CD4-positive, CD25-positive, alpha-beta regulatory T cell (primary cell): Measurements from ENCODE around the gene ULK3. TPM values are rescaled to one million over a fixed set of nuclear protein-coding genes. Genes with fewer than 3 reads are reported as not detected.

Experiments used
- ATAC-seq, 2 donors: fragments of 150-1000 bp; cut with Tn5 transposase; one replicate each; pipeline ENCODE4 v1.10.0; 2021; ENCODE audit warnings: low read depth in 2 of 2, moderate number of reproducible peaks in 2 of 2, moderate library complexity in 1 of 2
- DNase-seq, 3 donors: peaks; one replicate each; pipeline versions ENCODE4 v3.0.0 to v3.0.0-alpha.2; 2012 to 2022; ENCODE audit warnings: mixed read lengths in 1 of 3
- H3K27ac ChIP-seq: one replicate; pipeline ENCODE4 v1.7.0; 2013; ENCODE audit warnings: mild to moderate bottlenecking, low read length; ENCODE audit not compliant: insufficient read depth, poor library complexity, severe bottlenecking
- H3K27me3 ChIP-seq: one replicate; pipeline ENCODE4 v1.7.0; 2013; ENCODE audit warnings: low read length; ENCODE audit not compliant: control insufficient read depth, insufficient read depth
- H3K36me3 ChIP-seq: one replicate; pipeline ENCODE4 v1.7.0; 2013; ENCODE audit warnings: mild to moderate bottlenecking, low read length, moderate library complexity; ENCODE audit not compliant: control insufficient read depth, insufficient read depth
- H3K4me1 ChIP-seq: 2 replicates; pipeline ENCODE4 v1.7.0; 2013; ENCODE audit warnings: mild to moderate bottlenecking, low read length; ENCODE audit not compliant: insufficient read depth, control insufficient read depth, poor library complexity, severe bottlenecking
- H3K4me3 ChIP-seq: one replicate; pipeline ENCODE4 v1.7.0; 2013; ENCODE audit warnings: low read depth, mild to moderate bottlenecking, low read length, moderate library complexity
- H3K9me3 ChIP-seq, 2 experiments: 1 replicate in 1 of 2; 2 replicates in 1 of 2; pipeline ENCODE4 v1.7.0; 2013; ENCODE audit warnings: low read length in 2 of 2, mild to moderate bottlenecking in 1 of 2, moderate library complexity in 1 of 2; ENCODE audit not compliant: control insufficient read depth in 2 of 2
- H3K27ac Mint-ChIP-seq, 3 donors: one replicate each; pipeline ENCODE4 v1.8.0; 2020 to 2022; ENCODE audit warnings: mild to moderate bottlenecking in 3 of 3, mixed read lengths in 3 of 3, moderate library complexity in 2 of 3
- H3K27me3 Mint-ChIP-seq: one replicate; pipeline ENCODE4 v1.8.0; 2022; ENCODE audit warnings: mild to moderate bottlenecking, mixed read lengths
- H3K36me3 Mint-ChIP-seq: one replicate; pipeline ENCODE4 v1.8.0; 2020; ENCODE audit warnings: mixed read lengths
- H3K4me1 Mint-ChIP-seq, 4 donors: one replicate each; pipeline ENCODE4 v1.8.0; 2020 to 2022; ENCODE audit warnings: mixed read lengths in 4 of 4, mild to moderate bottlenecking in 1 of 4
- H3K4me3 Mint-ChIP-seq, 4 donors: one replicate each; pipeline ENCODE4 v1.8.0; 2020 to 2022; ENCODE audit warnings: mild to moderate bottlenecking in 4 of 4, mixed read lengths in 4 of 4, moderate library complexity in 3 of 4
- H3K9me3 Mint-ChIP-seq, 7 donors: one replicate each; pipeline ENCODE4 v1.8.0; 2020 to 2022; ENCODE audit warnings: mixed read lengths in 7 of 7, mild to moderate bottlenecking in 3 of 7, moderate library complexity in 2 of 7
- polyA plus RNA-seq, 4 donors: library from polyadenylated mRNA; unstranded; fragments of 300-500 nt; fragmentation: Illumina TruSeq; gene quantifications; one replicate each; pipeline ENCODE4 v1.2.3, GENCODE V29; 2021
- total RNA-seq: library from RNA; stranded (reverse); gene quantifications from one replicate; pipeline ENCODE4 v1.2.3, GENCODE V29; 2022

ULK3 gene
- total and polyA plus RNA-seq, 5 donors from 2014 or later = 22.5 to 54.4 (median 35.2) TPM

DNA sequence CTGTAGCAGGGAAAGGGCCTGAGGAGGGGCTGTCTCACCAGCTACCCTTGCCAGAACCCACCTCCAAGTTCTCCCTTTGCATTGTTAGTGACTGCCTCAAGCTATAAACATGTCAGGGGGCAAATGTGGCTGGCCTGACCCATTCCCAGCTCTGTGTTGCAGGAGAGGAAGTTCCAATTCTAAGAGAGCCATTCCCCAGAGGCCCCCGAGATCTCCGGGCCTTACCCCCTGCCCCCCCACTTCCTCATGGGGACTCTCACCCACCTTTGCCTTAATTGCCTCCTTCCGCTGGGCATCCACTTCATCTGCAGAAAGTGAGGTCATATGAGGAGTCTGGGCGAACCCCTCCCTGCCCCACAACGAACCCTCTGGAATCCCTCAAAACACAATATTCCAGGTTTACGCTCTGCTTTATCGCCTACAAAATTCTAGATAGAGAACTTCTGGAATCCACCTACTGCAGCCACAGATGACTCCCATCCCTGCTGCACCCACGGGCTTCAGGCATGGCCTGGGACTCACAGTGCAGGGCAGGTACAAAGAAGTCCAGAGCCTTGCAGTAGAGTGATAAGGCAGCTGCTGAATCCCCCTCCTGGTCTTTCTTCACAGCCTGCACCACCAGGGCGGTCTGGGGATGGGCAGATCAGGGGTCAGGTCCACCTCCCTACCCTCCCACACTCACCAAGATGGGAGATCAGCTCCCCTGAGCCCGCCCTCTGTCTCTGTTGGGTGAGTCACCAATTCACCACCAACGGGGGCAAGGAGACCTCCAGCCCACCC lies 4.0 kb downstream of the ULK3 start:
- DNase-seq (no peak), ATAC-seq (no peak)
- peaks cover 25% of the 10 kb centered on the region for H3K4me1 ChIP-seq
- H3K4me3 Mint-ChIP-seq = no peak overlapping the region
- no peaks in the 10 kb centered on the region for H3K36me3 ChIP-seq
- no peaks in the 10 kb centered on the region for H3K27me3 ChIP-seq
- peaks cover 11% of the 10 kb centered on the region for H3K36me3 Mint-ChIP-seq
- H3K4me3 ChIP-seq = no peak overlapping the region
- no peak overlapping the region for H3K27ac ChIP-seq
- H3K4me1 Mint-ChIP-seq = peaks cover 0 to 41% (median 20%) of the 10 kb centered on the region in 4 donors
- no peaks in the 10 kb centered on the region for H3K9me3 Mint-ChIP-seq
- no peaks in the 10 kb centered on the region for H3K9me3 ChIP-seq
- peak overlapping the region in 2 of 3 donors; percentile 65 to 67 for H3K27ac Mint-ChIP-seq
- no peaks in the 10 kb centered on the region for H3K27me3 Mint-ChIP-seq

DNA sequence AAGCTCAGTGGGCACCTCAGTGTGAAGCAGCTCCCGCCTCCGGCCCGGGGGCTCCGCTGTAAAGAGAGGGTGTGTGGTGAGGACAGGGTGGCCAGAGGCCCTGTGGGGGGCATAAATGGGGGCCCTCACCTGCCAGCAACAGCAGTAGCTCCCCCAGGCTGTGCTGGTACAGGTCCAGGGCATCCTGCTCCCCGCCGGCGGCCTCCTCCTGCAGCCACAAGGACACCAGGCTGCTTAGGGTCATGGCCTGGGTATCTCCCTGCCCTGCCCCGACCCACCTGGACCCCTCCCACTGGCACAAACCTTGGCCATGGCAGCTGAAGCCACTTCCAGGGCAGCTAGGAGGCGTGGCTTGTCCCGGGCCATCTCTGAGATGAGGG lies 4.8 kb downstream of the ULK3 start:
- no peak overlapping the region for H3K27ac ChIP-seq
- no peaks in the 10 kb centered on the region for H3K27me3 Mint-ChIP-seq
- peaks cover 0 to 33% (median 15%) of the 10 kb centered on the region in 4 donors for H3K4me1 Mint-ChIP-seq
- no peaks in the 10 kb centered on the region for H3K9me3 Mint-ChIP-seq
- peak overlapping the region in 1 of 4 donors; percentile 68 for H3K4me3 Mint-ChIP-seq
- peaks cover 11% of the 10 kb centered on the region for H3K36me3 Mint-ChIP-seq
- ATAC-seq = no peak
- no peaks in the 10 kb centered on the region for H3K27me3 ChIP-seq
- H3K27ac Mint-ChIP-seq = no peak overlapping the region
- no peaks in the 10 kb centered on the region for H3K9me3 ChIP-seq
- no peak overlapping the region for H3K4me3 ChIP-seq
- H3K36me3 ChIP-seq = no peaks in the 10 kb centered on the region
- peaks cover 17% of the 10 kb centered on the region for H3K4me1 ChIP-seq
- DNase-seq = no peak

DNA sequence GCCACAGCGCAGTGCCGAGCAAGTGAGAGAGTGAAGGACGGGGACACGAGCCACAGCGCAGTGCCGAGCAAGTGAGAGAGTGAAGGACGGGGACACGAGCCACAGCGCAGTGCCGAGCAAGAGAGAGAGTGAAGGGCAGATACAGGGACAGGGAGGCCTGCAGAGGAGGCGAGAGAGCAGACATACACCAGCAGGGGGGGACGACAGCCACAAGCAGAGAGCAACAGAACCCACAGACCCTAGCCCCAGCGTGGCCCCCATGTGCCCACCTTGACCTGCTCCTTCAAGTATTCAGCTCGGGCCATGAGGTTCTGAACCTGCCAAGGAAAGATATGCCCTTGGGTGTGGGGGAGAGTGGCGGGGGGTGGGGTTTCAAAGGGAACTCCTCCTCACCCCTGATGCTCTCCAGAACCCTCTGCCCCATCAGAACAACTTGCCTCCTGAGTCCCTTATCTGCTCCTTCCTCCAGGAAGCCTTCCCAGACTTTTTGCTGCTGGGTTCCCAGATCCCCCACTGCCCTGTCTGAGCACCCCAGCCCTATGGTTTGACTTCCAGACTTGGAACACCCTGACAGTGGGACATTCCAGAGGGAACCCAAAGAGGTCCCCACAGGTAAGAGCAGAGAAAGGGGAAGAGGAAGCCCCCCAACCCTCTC lies 5.3 kb downstream of the ULK3 start:
- H3K4me1 ChIP-seq = peaks cover 16% of the 10 kb centered on the region
- peaks cover 0 to 31% (median 17%) of the 10 kb centered on the region in 4 donors for H3K4me1 Mint-ChIP-seq
- H3K27ac ChIP-seq = no peak overlapping the region
- DNase-seq = no peak
- H3K27me3 ChIP-seq = no peaks in the 10 kb centered on the region
- no peak overlapping the region for H3K4me3 ChIP-seq
- no peak for ATAC-seq
- peak overlapping the region in 2 of 4 donors; percentile 25 to 68 for H3K4me3 Mint-ChIP-seq
- H3K27me3 Mint-ChIP-seq = no peaks in the 10 kb centered on the region
- H3K9me3 ChIP-seq = no peaks in the 10 kb centered on the region
- H3K27ac Mint-ChIP-seq = peak overlapping the region in 2 of 3 donors; percentile 43 to 55
- no peaks in the 10 kb centered on the region for H3K9me3 Mint-ChIP-seq
- H3K36me3 Mint-ChIP-seq = peaks cover 11% of the 10 kb centered on the region
- H3K36me3 ChIP-seq = no peaks in the 10 kb centered on the region

DNA sequence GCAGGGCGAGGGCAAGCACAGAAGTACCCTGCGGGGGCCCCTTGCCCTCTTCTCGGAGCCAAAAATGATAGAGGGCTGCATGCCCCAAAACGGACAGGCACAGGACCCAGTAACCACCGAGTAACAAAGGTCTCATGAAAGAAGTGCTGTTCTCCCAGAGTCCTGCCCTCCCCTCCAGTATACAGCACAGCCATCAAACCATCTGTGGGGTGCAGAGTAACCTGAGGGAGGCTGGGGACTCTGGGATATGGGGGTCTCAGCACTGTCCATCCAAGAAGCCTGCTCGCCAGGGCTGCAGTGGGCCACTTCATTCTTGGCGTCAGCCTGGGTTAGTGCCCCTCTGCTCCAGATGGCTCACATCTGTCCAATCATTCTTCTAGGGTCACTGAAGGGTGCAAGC lies 6.1 kb downstream of the ULK3 start:
- peaks cover 8% of the 10 kb centered on the region for H3K4me1 ChIP-seq
- H3K4me3 Mint-ChIP-seq = peak overlapping the region in 1 of 4 donors; percentile 25
- H3K36me3 ChIP-seq = no peaks in the 10 kb centered on the region
- peak overlapping the region in 1 of 3 donors; percentile 55 for H3K27ac Mint-ChIP-seq
- no peak overlapping the region for H3K27ac ChIP-seq
- H3K4me1 Mint-ChIP-seq = peaks cover 0 to 23% (median 14%) of the 10 kb centered on the region in 4 donors
- no peak overlapping the region for H3K4me3 ChIP-seq
- no peaks in the 10 kb centered on the region for H3K9me3 Mint-ChIP-seq
- no peaks in the 10 kb centered on the region for H3K27me3 Mint-ChIP-seq
- H3K36me3 Mint-ChIP-seq = peaks cover 11% of the 10 kb centered on the region
- no peaks in the 10 kb centered on the region for H3K9me3 ChIP-seq
- no peaks in the 10 kb centered on the region for H3K27me3 ChIP-seq
- DNase-seq (no peak), ATAC-seq (no peak)

DNA sequence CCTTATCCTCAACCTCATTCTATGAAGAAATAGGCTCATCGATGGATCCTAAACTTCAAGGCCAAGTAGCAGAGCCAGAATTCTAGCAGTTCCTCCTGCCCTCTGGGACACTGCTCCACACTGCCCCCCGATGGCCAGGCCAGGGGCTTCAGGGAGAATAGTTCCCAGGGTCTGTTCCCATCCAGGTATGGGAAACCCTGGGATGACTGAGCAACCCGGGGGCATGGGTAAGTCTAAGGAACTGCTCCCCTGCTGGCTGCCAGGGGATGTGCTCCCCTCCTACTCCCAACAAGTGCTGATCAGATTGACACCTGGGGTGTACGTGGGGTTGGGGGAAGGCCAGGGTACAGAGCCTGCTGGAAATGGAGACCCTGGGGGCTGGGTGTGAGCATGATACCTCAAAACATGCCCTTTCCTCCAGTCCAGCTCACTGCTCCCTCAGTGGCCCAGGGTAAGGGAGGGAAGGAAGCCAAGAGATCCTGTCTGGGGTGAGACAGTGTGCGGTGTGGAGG lies 7.6 kb downstream of the ULK3 start:
- Mint-ChIP-seq H3K27ac (no peak overlapping the region), H3K9me3 (no peaks in the 10 kb centered on the region), H3K4me1 (peaks cover 0 to 9% (median 4%) of the 10 kb centered on the region in 4 donors), H3K4me3 (no peak overlapping the region), H3K36me3 (peaks cover 4% of the 10 kb centered on the region), H3K27me3 (no peaks in the 10 kb centered on the region)
- Histone ChIP-seq H3K27ac (no peak overlapping the region), H3K36me3 (no peaks in the 10 kb centered on the region), H3K27me3 (no peaks in the 10 kb centered on the region), H3K4me1 (no peaks in the 10 kb centered on the region), H3K4me3 (no peak overlapping the region), H3K9me3 (no peaks in the 10 kb centered on the region)
- peak; percentile 22 to 37 for ATAC-seq
- peak; percentile 14 to 39 (median 19) for DNase-seq

DNA sequence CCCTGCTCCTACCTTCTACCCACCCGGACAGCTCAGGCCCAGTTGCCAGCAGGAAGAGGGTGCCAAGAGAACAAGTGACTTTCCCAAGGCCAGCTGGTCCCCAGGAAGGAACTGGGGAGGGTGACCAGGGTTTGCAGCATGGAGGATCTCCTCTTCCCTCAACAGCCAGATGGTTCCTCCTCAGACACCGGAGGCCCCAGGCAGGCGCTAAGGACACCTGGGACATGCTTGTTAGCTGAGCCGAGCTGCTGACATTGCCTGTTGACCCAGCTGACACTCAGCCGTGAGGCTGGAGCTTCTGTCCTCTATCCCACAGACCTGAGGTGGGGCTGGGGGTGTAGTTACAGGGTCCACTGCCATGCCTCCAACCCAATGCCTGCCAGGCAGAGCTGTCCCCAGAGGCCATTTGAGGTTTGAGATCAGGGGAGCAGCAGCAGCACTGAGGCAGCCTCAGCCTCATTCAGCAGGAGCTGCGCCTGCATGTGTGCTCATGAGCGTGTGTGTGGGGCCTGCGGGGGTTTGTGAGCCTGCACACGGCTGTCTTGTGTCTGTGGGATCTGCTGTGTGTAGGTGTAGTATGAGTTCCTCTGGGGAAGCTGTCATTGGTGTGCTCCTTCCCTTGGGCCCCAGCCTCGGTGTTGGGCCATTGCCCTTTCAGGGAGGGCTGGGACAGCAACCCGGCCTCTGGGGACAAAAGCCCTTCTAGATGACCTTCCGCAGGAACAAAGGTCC lies 9.4 kb downstream of the ULK3 start:
- ATAC-seq = no peak
- Histone ChIP-seq H3K9me3 (no peaks in the 10 kb centered on the region), H3K27ac (no peak overlapping the region), H3K36me3 (no peaks in the 10 kb centered on the region), H3K4me1 (no peaks in the 10 kb centered on the region), H3K27me3 (no peaks in the 10 kb centered on the region), H3K4me3 (no peak overlapping the region)
- Mint-ChIP-seq H3K36me3 (no peaks in the 10 kb centered on the region), H3K27ac (no peak overlapping the region), H3K4me3 (peak overlapping the region in 1 of 4 donors; percentile 44), H3K4me1 (peaks cover 0 to 5% (median 3%) of the 10 kb centered on the region in 4 donors), H3K9me3 (no peaks in the 10 kb centered on the region), H3K27me3 (no peaks in the 10 kb centered on the region)
- no peak for DNase-seq

DNA sequence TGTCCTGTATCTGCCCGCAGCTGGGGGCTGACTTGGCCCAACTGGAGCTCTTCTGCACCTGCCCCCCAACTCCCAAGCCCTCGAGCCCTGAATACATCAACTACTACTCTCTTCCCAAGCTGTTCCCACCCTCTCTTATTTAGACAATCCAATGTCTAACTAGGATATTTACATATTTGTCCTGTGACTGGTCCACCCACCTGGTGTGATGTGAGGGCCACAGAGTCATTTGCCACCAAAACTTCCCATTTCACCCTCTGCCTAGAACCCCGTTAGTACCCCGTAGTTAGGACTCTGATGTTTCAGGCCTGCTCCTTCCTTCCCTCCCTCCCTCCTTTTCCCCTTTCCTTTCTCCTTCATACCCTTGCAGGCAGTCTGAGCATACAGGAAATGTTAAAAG lies 10.1 kb downstream of the ULK3 start:
- no peaks in the 10 kb centered on the region for H3K9me3 Mint-ChIP-seq
- no peak overlapping the region for H3K27ac ChIP-seq
- no peak overlapping the region for H3K4me3 ChIP-seq
- peaks cover 0 to 5% (median 3%) of the 10 kb centered on the region in 4 donors for H3K4me1 Mint-ChIP-seq
- no peaks in the 10 kb centered on the region for H3K9me3 ChIP-seq
- no peaks in the 10 kb centered on the region for H3K4me1 ChIP-seq
- DNase-seq (no peak), ATAC-seq (no peak)
- no peaks in the 10 kb centered on the region for H3K27me3 Mint-ChIP-seq
- H3K27ac Mint-ChIP-seq = no peak overlapping the region
- H3K27me3 ChIP-seq = no peaks in the 10 kb centered on the region
- H3K36me3 Mint-ChIP-seq = no peaks in the 10 kb centered on the region
- no peaks in the 10 kb centered on the region for H3K36me3 ChIP-seq
- H3K4me3 Mint-ChIP-seq = peak overlapping the region in 1 of 4 donors; percentile 44
